ENCODE data around the gene MYH7.
"Not testable (repeated sequence)": the region's sequence is repeated elsewhere in the genome, so short reads cannot be mapped to it uniquely, and the experiment has no call there.

MYH7 gene

DNA sequence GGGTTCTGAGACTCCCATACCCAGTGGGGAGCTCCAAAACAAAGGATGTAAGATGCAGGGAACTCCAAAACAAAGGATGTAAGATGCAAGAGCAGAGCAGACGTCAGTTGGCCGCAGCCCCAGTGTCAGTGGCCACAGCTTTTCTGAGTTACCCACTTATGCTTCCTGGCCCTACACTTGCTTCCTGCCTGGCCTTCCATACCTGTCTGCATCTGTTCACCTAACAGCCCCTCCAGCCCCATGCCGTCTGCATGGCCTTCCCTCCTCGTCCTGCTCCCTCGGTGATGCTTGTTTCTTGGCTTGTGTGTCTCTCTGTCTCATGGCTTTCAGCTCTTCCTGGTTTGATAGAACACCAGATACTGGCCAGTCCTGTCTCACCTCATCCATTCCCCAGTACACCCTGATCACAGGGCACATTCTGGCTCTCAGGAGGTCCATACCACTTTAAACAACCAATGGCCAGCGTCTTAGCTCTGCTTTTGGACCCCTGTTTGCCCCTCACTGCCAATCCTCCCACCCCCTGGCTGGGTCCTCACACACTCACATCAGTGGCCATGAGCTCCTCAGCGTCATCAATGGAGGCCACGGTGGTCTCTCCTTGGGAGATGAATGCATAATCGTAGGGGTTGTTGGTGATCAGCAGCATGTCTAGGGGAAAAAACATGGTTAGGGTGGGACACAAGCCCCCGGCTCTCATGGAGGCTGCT is 5.3 kb downstream of the MYH7 start:
- DNase-seq: no peak

DNA sequence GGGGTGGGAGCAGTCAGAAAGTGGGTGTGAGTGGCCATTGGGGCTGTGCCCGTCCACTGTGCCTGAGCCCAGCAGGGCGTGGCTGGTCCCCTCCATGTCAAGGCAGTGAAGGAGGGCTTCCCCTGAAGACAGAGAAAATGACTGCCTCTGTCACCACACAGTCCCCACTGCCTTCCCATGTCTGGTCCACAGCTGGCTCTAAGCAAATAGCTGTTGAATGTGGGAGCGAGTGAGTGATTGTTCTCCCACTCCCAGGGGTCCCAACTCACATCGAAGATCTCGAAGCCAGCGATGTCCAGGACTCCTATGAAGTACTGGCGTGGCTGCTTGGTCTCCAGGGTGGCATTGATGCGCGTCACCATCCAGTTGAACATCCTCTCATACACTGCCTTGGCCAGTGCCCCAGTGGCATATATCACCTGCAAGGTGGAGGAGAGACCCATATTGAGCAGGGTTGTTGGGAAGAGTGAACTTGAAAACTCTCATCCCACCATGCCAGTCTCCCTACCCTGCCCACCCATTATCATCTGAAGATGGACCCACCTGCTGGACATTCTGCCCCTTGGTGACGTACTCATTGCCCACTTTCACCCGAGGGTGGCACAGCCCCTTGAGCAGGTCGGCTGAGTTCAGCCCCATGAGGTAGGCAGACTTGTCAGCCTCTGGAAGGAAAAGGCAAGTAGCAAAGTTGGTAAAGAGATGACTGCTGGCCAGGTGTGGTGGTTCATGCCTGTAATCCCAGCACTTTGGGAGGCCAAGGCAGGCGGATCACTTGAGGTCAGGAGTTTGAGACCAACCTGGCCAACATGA is 6.6 kb downstream of the MYH7 start:
- DNase-seq: no peak

DNA sequence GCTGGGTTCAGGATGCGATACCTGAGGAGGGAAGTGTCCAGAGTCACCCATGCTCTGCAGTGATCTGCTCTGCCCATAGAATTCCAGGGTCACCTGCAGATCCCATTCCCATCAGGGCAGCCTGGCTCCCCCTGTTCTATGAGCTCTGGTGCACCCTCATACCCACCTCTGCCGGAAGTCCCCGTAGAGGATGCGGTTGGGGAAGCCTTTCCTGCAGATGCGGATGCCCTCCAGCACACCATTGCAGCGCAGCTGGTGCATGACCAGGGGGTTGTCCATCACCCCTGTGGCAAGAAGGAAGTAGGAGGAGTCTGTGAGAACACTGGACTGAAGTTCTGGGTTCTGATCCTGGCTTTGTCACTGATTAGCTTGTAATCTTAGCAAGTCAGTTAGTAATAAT is 9.7 kb downstream of the MYH7 start:
- not testable (repeated sequence) for DNase-seq

DNA sequence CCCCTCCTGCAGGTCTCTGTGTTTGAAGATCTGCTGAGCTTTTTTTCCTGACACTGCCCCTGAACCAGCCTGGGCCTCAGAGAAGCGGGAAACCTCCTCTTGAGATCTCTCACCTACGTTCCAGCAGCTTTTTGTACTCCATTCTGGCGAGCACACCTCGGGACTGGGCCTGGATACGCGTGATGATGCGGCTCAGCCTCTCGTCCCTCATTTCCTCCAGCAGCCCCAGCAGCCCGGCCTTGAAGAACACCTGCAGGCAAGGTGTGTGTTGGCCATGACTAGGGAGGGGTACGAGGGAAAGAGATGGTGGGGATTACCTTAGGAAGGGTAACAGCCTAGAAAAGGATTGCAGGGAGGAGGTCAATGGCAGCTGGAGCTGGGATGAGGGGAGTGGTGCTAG is 10.3 kb downstream of the MYH7 start:
- no peak for DNase-seq

DNA sequence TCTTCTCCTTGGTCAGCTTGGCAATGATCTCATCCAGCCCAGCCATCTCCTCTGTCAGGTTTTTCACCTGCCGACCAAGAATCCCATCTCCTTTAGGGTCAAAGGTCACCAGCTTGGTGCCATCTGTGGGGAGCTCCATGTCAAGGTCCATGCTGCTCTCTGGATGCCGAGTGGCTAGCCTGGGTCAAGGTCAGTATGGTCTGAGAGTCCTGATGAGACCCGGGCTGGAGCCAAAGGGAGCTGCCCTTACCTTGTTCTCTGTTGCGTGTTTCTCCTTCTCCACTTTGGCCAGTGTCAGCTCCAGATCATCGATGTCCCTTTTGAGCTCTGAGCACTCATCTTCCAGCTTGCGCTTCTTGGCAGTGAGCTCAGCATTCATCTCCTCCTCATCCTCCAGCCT is 11.8 kb downstream of the MYH7 start:
- no peak for DNase-seq

DNA sequence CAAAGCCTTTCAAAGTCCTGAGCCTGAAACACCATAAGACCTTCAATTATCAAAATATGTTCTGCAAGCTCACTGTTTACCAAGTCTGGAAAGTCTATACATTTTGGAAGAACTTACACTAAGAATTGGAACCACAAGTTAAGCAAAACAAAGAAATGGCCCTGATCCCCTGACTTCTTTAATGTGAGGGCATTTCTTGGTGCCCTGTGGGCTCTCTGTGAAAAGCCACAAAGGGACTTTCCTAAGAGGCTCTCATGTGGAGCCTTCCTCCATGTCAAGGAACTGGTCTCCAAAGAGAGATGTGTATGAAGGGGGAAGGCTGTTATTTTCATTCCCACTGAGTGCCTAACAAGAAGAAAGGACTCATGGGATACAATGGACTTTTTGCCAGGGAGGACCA is 13.9 kb downstream of the MYH7 start:
- DNase-seq: no peak

DNA sequence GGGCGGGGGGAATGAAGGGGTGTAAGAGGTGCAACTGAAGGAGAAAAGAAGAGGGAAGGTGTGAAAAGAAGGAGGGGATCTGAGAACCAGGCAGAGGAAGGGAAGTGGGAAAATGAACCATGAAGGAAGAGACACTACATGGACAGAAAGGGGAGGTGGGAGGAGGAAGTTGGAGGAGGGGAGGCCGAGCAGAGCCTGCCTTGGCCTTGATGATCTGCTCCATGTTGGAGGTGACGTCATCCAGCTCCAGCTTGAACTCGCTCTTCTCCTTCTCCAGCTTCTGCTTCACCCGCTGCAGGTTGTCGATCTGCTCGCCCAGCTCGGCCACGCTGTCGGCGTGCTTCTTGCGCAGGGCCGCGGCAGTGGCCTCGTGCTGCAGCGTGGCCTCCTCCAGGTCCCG is 15.8 kb downstream of the MYH7 start:
- not testable (repeated sequence) for DNase-seq

DNA sequence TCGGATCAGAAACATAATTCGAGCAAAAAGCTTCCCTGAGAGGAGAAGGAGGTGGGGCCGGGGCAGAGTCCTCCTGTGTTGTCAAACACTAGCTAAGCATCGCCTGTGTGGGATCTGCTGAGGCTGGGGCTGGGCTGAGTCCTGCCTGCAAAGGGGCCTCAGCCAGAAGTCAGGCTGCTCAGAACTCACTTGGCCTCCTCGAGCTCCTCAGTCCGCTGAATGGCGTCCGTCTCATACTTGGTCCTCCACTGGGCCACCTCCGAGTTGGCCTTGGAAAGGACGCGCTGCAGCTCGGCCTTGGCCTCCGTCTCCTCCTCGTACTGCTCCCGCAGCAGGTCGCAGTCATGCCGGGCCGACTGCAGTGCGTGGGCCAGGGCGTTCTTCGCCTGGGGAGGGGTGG is 17.4 kb downstream of the MYH7 start:
- no peak for DNase-seq

DNA sequence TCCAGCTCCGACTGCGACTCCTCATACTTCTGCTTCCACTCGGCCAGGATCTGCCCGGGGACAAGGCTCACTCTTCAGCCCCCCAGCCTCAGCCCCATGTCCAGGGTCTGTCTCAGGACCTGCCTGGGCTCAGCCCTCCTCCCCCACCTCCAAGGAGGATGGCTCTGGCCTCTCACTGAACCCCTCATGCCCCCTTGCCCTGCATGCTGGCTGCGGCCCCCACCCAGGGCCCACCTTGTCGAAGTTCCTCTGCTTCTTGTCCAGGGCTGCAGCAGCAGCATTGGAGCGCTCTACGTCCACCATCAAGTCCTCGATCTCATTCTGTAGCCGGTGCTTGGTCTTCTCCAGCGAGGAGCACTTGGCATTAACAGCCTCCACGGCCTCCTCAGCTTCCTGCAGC is 18.2 kb downstream of the MYH7 start:
- not testable (repeated sequence) for DNase-seq

DNA sequence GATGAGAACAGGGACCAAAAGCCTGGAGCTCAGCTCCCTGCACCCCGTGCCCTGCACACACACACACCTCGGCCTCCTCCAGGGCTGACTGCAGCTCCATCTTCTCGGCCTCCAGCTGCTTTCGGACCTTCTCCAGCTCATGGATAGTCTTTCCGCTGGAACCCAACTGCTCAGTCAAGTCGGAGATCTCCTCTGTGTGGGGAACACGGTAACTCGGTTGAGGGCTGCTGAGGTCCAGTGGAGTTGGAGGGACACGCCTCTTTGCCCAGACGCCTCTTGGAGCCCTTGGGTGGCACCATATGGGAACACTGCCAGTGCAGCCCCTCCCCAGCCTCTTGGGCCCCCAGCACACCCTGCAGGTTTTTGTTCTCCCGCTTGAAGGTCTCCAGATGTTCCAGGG is 18.7 kb downstream of the MYH7 start:
- DNase-seq: no peak

DNA sequence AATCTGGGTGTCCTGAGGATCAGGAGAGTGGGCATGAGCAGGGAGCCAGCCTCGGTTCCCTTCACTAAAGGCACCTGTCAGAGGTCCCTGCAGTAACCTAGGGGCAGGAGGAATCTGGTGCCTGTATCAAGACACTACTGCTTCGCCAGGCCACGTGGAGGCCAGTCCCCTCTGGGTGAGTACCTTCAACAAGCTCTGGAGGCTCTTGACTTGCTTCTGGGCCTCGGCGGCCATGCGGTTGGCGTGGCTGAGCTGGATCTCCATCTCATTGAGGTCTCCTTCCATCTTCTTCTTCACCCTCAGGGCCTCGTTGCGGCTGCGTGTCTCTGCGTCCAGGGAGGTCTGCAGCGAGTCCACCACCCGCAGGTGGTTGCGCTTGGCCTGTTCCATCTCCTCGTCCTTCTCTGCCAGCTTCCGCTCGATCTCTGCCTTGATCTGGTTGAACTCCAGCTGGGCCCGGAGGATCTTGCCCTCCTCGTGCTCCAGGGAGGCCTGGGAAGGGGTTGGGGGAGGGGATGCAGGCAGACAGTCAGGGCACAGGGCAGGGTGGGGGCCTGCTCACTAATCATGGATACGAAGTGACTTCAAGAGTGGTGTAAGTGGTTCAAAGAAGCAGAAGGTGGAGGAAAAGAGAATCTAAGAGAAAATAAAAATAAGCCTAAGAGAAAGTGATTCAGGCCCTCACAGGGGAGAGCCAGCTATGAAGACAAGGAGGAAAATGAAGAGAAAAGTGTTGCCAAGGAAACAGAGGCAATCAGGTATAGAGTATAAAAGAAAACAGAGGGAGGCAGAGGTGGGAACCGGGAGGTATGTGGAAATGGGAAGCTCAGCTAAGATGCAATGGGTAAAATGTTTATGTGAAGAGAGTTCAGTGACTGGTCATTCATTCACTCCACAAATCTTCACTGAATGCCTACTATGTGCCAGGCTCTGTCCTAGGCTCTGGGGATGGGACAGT is 19.4 kb downstream of the MYH7 start:
- DNase-seq: no peak

DNA sequence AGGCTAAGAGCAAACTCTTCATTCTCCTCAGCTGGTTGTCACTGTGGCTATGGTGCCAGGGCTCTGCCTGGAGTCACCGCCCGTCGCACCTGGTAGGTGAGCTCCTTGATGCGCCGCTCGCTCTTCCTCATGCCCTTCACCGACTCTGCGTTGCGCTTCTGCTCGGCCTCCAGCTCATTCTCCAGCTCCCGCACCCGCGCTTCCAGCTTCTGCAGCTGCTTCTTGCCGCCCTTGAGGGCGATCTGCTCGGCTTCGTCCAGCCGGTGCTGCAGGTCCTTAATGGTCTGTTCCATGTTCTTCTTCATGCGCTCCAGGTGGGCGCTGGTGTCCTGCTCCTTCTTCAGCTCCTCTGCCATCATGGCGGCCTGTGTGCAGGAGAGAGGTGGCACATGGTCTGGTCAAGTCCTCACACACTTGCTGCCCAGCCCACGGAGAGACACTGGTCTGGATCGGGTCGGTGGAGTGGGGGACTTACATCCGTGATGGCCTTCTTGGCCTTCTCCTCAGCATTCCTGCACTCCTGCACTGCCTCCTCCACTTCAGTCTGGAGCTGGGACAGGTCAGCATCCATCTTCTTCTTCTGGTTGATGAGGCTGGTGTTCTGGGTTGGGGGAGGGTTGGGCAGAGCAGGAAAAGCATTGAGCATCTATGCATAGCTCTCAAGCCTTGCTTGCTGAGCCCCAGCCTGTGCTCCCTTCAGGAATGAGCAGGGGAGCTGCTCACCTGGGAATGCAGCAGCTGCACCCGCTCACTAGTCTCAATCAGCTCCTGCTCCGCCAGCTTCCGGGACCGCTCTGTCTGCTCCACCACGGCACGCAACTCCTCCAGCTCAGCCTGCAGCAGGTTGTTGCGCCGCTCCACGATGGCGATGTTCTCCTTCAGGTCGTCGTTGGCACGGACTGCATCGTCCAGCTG is 20.3 kb downstream of the MYH7 start:
- no peak for DNase-seq

DNA sequence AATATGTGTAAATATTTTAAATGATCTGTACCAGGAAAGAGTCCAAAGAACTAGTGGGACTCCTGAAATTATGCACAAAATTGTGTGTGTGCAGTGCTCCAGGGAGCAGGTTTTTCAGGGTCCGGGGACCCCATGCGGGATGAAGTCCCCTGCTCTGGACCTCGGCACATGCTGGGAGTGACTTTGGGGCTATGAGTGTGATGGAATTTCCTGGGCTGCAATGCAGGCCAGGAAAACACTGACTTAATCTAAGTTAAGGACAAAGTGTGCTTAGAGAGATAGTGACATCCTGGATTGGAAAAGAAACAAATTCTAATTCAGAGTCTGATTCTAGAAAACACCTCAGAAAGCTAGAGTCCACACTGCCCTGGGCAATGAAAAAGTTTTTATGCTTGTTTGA is 21.2 kb downstream of the MYH7 start:
- DNase-seq: no peak

DNA sequence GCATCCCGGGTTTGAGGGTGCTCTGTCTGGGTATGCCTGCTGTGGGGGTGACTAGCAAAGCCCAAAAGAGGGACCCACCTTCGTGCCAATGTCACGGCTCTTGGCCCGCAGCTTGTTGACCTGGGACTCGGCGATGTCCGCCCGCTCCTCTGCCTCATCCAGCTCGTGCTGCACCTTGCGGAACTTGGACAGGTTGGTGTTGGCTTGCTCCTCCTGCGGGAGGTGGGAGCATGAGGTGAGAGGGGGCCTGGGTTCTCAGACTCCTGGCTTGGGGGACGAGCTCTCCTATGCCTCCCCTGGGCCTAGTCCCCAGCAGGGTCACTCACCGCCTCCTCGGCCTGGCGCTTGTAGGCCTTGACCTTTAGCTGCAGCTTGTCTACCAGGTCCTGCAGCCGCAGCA is 21.8 kb downstream of the MYH7 start:
- DNase-seq: no peak

DNA sequence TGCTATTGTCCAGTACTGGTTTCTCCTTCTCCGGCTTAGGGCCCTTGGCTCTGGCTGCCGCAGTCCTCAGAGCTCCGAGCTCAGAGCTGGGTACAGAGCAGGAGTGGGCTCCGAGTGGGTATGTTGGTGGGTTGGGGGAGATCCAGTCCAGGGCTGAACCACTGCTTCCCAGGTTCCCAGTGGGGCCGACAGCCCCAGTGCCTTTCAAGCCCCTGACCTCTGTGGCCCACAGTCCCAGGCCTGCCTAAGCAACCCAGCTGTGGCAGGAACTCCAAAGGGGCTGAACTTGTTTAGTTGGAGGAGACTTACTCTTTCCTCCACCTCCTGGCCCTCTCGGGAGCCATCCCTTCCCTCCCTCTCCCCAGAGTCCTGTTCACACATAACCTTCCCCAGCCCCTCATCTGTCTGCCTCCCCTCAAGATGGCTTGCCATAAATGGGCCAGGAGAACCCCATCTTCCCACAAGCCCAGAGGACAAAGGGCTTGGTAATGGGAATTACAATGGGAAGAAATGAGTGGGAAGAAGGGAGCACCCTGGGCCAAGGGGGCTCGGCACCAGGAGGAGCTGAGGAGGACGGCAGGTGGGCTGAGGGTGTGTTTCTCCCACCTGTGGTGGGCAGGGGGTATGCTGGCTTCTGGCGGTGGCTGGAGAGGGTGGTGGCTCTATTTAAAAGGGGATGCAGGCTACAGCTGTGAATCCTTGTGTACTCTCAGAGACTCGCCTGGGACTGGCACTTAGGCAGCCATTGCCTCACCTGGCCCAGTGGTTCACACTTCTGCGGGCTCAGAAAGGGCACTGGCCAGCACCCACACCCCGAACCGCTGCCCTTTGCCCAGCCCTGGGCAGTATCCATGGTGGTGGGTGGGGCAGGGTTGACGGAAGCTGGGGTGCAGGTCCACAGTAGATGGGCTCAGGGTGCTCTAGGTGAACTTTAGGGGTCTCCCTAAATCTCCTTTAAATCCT is 23.6 kb downstream of the MYH7 start:
- no peak for DNase-seq

DNA sequence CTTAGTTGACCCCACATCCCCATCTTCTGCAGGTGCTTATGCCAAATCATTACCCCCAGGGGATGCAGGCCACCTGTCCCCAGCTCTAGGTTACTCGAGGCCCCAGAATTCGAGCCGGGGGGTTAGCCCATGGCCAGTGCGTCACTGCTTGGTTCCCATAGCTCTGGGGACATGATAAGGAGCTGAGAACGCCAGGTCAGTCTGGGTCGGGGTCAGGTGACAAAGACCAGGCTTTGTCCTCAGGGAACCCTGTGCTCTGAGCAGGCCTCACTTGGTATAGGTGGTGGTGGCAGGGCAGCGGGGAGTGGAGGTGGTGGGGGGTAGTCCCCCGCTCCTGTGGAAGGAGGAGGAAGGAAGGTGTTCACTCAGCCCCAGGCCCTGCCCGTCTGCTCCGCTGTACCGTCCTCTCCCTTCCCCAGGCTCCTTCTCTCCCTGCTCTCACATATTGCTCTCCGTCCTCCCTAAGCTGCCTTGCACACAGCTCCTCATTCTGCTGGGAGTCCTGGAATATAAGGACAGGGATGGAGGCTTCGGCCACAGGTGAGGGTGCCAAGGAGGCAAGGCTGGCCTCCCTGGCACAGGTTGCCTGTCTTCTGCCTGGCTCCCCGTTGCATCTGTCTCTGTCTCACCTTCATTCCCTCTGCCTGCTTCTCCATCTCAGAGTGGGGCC is 25.4 kb downstream of the MYH7 start:
- DNase-seq: no peak

DNA sequence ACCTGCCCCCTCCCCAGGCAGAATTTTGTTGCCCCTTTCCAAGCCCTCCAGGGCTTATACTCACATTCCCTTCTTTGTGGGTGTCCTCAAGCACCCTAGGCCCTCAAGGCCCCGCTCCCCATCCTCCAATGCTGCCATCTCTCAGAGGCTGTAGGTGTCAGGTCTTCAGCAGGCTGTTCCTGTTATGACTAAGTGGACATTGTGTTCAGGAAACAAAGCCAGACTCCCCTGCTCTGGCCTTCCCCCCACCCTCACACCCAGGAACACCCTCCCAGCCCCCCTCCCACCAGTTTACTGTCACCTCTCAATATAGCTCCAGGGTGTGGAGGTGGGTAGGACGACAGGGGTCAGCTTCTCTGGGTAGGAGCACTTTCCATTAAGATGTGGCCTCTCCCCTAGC is 26.0 kb downstream of the MYH7 start:
- DNase-seq: no peak

DNA sequence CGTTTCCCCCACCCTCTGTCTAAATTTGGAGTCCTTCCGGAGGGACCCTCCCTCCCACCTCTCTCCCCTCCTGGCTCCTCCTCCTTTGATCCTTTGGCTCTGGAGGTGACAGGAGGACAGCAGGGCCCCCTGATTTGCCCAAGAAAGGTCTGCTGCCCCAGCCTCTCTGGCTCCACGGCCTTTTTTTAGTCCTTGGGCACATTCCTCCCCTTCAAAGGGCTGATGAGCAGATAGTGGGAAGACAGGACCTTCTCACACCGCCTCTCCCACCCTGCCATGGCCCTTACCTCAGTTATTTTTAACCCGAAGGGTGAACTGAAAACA is 27.2 kb downstream of the MYH7 start:
- DNase-seq: no peak

DNA sequence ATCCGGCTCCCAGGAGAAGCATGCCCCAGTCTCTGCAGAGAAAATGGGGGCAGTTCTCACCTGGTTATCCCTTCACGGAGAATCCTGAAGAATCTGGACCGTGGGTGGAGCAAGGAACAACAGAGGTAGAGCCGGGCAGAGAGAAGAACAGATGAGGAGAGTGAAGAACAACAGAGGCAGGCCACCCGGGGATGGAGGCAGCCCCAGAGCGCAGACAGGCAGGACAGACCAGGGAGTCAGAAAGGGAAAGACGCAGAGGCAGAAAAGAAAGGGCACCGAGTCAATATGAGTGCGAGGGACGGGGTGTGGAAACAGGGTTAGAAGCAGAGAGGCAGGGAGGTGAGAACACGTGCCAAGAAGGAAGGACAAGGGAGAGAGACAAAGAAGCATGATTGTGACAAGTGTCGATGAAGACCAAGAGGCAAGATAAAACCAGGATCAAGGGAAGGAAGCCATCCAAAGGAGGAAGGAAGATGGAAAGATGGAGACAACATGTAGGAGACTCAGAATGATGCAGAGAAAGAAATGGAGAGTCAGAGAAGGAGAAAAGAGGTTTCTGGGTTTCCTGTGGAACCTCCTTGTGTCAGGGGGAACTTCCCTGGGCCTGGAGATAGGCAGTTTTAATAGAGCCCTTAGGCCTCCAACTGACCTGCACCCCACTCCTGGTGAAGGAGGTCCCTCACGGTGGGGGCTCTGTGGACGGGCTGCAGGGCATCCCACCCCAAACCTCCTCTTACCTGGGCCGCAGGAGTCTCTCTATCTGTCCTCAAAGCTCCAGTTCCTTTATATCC is 27.7 kb downstream of the MYH7 start, which contains the start of gene MYH6:
TSS of gene MYH6 (minus strand) at position 758 of the 791 bp plus-strand sequence. CDS start 1,050 bp downstream, outside the sequence.
- DNase-seq: no peak
